C4-2B (cell line): ENCODE measurements around the gene ATG4A.

Experiments
- CTCF ChIP-seq: fragments of 450-650 bp; conservative IDR thresholded peaks from 2 replicates; pipeline ENCODE4 v1.5.1; 2017; ENCODE audit warnings: mild to moderate bottlenecking
- ZFX ChIP-seq: fragments of 450-650 bp; IDR thresholded peaks from 2 replicates; pipeline ENCODE4 v1.6.1; 2017

- TF ChIP-seq CTCF (no peak), ZFX (no peak)
Observed at GRCh38 chrX:108171671-108172070, 80.1 kb downstream of the ATG4A start.
